GM06990 (cell line): ENCODE results near the gene DCST1.
"Not testable (repeated sequence)": the region's sequence is repeated elsewhere in the genome, so short reads cannot be mapped to it uniquely, and the experiment has no call there.

Experiments used
- DNase-seq: peaks from one replicate; pipeline ENCODE4 v3.0.0-alpha.2; 2011; ENCODE audit not compliant: insufficient read length; ENCODE audit errors: extremely low read depth
- H3K27me3 ChIP-seq: replicated peaks from 2 replicates; pipeline ENCODE4 v1.6.0; 2011; ENCODE audit warnings: low read length; ENCODE audit not compliant: control insufficient read depth, insufficient read depth
- H3K36me3 ChIP-seq: 2 replicates; pipeline ENCODE4 v1.5.1; 2011; ENCODE audit warnings: low read length; ENCODE audit not compliant: control insufficient read depth, insufficient read depth
- H3K4me3 ChIP-seq: replicated peaks from 2 replicates; pipeline ENCODE4 v1.5.1; 2011; ENCODE audit warnings: low read depth, mild to moderate bottlenecking, control low read depth, low read length
- CTCF ChIP-seq: IDR thresholded peaks from 2 replicates; pipeline ENCODE4 v1.5.1; 2011; ENCODE audit warnings: low read length, control low read depth, mild to moderate bottlenecking, inconsistent platforms; ENCODE audit not compliant: insufficient read depth, poor library complexity, severe bottlenecking

Gene DCST1

GRCh38 chr1:155033524-155033923 lies at the start of gene DCST1, which contains the start of gene DCST2:
Gene DCST1, plus strand, starts transcription at chr1:155033824. Its CDS starts 213 bp downstream, at chr1:155034037.
Gene DCST2, minus strand, starts transcription at chr1:155033781. Its CDS starts 80 bp downstream, at chr1:155033701.
- no peak for DNase-seq
- no peaks in the 10 kb centered on the region for H3K36me3 ChIP-seq
- peaks cover 3% of the 10 kb centered on the region for H3K27me3 ChIP-seq
- no peak for TF ChIP-seq CTCF
- no peak within 1 kb of the TSS for H3K4me3 ChIP-seq

- not testable (repeated sequence) for DNase-seq, H3K27me3 ChIP-seq, H3K4me3 ChIP-seq
- H3K36me3 ChIP-seq: peaks cover 22% of the 10 kb centered on the region
These were observed 46.9 kb upstream of the DCST1 start for GRCh38 chr1:154986736-154987135.

GRCh38 chr1:154987326-154987725 lies 46.3 kb upstream of the DCST1 start:
- Histone ChIP-seq H3K27me3 (no peaks in the 10 kb centered on the region), H3K36me3 (peaks cover 22% of the 10 kb centered on the region), H3K4me3 (no peak overlapping the region)
- TF ChIP-seq CTCF: no peak
- DNase-seq: no peak

GRCh38 chr1:154988058-154988954 lies 45.3 kb upstream of the DCST1 start:
- no peak overlapping the region for H3K4me3 ChIP-seq
- H3K36me3 ChIP-seq: peaks cover 24% of the 10 kb centered on the region
- TF ChIP-seq CTCF: no peak
- no peak for DNase-seq
- H3K27me3 ChIP-seq: no peaks in the 10 kb centered on the region

- Histone ChIP-seq H3K4me3 (no peak overlapping the region), H3K36me3 (peaks cover 24% of the 10 kb centered on the region), H3K27me3 (no peaks in the 10 kb centered on the region)
- TF ChIP-seq CTCF: no peak
- no peak for DNase-seq
These were observed 44.3 kb upstream of the DCST1 start for GRCh38 chr1:154989195-154989860.

- Histone ChIP-seq H3K36me3 (peaks cover 24% of the 10 kb centered on the region), H3K27me3 (no peaks in the 10 kb centered on the region), H3K4me3 (no peak overlapping the region)
- DNase-seq: no peak
- TF ChIP-seq CTCF: no peak
These were observed 43.3 kb upstream of the DCST1 start for GRCh38 chr1:154990276-154990675.
